ENCODE data around the gene MAP3K10. TPM values are rescaled to one million over a fixed set of nuclear protein-coding genes. Genes with fewer than 3 reads are reported as not detected.

The MAP3K10 gene
- total RNA-seq, 1 donor from 2014 or later: 28.5 TPM

Other genes with a start within 250 kb of the MAP3K10 start
- gene PSMC4, start 220.3 kb upstream of the MAP3K10 start, total RNA-seq: 52.6 TPM
- gene ZNF546, start 194.4 kb upstream of the MAP3K10 start, total RNA-seq: 14.0 TPM
- 34.9 TPM for gene ZNF780B, start 135.2 kb upstream of the MAP3K10 start, total RNA-seq
- 29.5 TPM for gene ZNF780A, start 100.5 kb upstream of the MAP3K10 start, total RNA-seq
- 32.0 TPM for gene TTC9B, start 27.0 kb downstream of the MAP3K10 start, total RNA-seq
- 0.49 TPM for gene CCNP, start 35.3 kb downstream of the MAP3K10 start, total RNA-seq
- 36.9 TPM for gene AKT2, start 93.9 kb downstream of the MAP3K10 start, total RNA-seq
- 7.1 TPM for gene C19orf47, start 157.0 kb downstream of the MAP3K10 start, total RNA-seq
- gene PLD3, start 157.3 kb downstream of the MAP3K10 start, total RNA-seq: 106 TPM
- gene HIPK4, start 198.8 kb downstream of the MAP3K10 start, total RNA-seq: under 0.01 TPM
- 2.5 TPM for gene PRX, start 222.0 kb downstream of the MAP3K10 start, total RNA-seq
- gene SERTAD1, start 234.6 kb downstream of the MAP3K10 start, total RNA-seq: 0.98 TPM

Measured in temporal lobe (tissue), 1 donor.